SK-N-MC (cell line): ENCODE measurements around the gene FOXP2.

Source experiments
- EZH2 ChIP-seq: fragments of 200-600 bp; sonication (generic); IDR thresholded peaks from one replicate; pipeline ENCODE4 v1.6.1; 2017; ENCODE audit warnings: antibody characterized with exemption
- POLR2AphosphoS5 ChIP-seq: IDR thresholded peaks from 2 replicates; pipeline ENCODE4 v1.6.1; 2012; ENCODE audit warnings: mild to moderate bottlenecking, low read depth, low read length, borderline replicate concordance

DNA sequence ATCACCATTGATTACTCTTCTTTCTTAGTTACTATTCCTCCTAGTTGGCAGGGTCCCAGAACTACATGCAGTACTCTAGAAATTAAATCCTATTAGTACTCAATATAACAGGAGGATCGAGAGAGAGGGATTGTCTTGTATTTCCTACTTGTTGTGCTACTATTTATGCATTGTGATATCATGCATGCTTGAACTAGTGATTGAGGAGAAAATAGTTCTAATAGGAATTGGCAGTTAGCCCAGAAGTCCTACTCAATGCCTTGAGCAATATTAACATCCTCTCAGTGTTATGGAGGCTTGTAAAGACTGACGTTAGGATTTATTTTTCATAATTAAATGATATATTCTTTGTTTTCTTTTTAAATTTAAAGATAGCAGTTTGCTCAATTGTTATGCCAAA lies 67.4 kb downstream of the FOXP2 start:
- TF ChIP-seq EZH2 (no peak), POLR2AphosphoS5 (peak; percentile 52; the same call in 1 of the 2 replicates)
